HG03060 (cell line): ENCODE data around the gene FAM3B.

Experiments
- ATAC-seq: cut with Tn5 transposase; IDR thresholded peaks from one replicate; pipeline ENCODE4 v1.9.1; 2021; ENCODE audit warnings: low read depth, moderate number of reproducible peaks; ENCODE audit not compliant: unreplicated experiment

The FAM3B gene

DNA sequence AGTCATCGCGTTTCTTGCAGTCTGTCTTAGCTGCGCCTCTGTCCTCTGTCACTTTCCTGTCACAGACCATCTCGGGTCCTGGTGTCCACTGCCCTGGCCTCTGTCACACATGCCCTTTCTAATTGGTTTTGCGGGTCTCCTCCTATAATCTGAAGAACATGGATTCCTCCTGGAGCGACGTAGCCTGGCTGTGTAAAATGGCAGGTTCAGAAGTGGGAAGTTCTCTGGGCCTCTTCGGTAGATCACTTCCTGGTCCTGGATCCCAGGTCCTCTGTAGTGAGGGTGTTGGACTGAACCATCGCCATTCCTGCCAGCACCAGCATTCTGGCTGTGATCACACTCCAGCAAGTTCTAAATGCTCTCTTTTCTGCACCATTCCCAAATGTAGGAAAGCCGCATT lies 857 bp downstream of the FAM3B start:
- ATAC-seq = no peak

DNA sequence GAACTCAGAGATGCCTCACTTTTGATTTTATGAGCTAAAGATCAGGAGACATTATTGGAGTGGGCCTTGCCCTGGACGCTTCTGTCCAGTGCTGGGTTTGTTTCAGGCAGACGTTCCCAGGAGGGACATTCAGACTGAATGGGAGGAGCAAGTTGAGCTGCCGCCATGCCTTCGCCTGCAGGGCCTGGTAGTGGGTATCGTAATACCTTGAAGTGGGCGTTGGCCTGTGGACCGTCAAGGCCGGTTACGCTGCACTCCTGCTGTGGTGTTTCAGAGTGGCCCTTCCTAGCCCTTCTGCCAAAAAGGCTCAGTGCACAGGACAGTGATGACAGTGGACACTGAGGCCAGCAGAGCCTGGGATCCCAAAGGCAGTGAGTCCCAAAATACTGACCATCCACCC lies 1.6 kb downstream of the FAM3B start:
- no peak for ATAC-seq

DNA sequence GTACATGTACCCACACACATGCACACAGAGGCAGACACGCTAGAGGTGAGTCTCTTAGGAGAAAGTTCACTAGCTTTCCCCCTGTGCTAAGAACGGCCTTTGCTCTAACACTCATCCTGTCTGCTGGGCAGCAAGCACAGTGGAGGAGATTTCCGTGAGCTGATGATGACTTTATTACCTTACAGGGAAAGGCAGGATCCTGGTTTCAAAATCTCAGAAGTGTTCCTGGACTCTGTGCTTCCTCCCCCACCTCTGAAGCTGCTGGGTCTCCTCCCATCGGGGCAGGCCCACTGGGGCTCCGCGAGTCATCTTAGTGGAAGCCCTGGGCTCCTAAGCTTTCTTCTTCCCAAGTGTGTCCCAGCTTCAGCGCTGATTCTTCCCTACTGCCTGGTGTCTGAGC lies 2.7 kb downstream of the FAM3B start:
- ATAC-seq = no peak

DNA sequence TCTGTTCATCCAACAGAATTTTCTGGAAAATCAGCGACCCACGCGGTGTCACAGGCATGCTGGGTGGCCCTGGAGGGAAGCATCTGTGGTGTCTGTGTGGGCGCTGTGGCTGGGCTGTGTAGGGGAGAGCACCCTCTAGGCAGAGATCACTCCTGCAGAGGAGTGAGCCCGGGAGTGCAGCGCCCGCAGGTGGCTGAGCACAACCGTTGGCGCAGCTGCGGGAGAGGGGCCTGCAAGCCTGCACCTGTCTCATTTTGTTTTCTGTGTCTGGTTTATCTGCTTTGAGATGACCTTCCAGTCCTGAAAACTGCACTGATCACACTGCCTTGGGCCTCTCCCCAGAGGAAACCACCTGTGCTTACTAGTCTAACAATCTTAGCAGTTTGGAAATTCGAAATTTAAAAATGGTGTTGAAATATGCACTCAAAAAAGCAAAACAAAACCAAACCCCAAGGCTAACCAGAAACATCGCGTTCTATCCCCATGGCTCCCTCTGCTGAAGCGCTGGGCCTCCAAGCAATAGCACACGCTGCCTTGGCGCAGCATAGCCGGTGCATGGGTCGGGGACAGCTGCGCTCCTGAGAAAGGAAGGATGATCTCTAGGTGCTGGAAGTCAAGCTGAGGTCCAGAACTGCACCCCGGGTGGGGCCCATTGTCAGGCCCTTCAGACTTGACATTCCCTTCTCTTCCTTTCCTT lies 4.8 kb downstream of the FAM3B start:
- ATAC-seq = no peak

DNA sequence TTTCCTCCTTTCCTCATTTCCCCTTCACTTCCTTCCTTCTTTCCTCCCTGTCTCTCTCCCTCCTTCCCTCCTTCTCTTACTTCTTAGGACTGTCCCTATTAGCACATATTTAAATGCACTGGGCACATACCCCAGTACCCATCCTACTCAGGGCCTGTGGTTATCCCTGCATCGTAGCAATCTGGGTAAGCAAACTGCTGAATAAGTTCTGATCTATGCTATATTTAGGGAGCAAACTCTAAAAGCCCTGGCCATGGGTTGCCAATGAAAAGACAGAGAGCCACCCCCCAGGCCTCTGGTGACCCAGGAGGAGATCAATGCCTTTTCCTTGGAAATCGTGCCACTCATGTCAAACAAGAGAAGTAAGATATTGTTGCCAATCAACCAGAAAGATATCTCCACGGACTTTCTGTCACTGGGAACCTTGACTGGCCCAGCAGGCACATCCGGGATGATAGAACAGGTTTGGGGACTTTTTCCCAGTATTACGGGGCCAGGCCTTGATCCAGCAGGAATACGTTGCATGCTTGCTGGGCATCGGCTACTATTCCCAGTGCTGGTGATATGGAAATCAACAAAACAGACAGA lies 5.4 kb downstream of the FAM3B start:
- no peak for ATAC-seq

DNA sequence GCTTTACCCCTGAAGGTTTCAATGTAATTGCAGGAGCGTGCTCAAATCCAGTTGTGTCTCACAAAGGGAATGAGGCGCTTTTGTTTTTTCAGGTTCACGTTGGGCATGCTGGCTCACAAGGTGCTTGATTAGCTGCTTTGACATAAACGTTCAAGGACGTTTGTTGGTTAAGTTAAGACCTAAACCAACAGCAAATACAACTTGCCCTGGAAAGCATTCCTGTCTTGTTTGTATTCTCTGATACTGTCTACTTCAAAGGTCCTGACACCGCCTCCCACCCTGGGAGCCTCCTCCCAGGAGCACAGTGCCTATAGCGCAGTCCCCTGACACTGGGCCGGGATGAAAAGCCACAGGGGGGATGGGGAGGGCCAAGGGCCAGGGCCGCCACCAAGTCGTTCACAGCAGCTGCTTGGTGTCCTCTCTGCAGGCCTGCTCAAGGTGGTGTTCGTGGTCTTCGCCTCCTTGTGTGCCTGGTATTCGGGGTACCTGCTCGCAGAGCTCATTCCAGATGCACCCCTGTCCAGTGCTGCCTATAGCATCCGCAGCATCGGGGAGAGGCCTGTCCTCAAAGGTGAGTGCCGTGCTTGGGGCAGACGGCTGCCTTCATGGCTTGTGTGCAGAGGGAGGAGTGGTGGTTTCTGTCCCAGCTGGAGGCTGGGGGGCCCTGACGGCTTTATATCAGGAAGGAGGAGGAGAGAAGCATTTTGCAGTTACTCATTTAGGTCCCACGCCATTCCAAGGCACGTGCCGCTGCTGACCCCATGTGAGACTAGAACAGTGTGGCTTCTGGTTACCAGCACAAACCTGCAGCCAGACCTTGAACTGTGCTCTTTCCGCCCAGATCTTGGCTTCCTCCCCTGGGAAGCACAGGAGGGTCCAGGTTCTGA lies 6.1 kb downstream of the FAM3B start:
- no peak for ATAC-seq

DNA sequence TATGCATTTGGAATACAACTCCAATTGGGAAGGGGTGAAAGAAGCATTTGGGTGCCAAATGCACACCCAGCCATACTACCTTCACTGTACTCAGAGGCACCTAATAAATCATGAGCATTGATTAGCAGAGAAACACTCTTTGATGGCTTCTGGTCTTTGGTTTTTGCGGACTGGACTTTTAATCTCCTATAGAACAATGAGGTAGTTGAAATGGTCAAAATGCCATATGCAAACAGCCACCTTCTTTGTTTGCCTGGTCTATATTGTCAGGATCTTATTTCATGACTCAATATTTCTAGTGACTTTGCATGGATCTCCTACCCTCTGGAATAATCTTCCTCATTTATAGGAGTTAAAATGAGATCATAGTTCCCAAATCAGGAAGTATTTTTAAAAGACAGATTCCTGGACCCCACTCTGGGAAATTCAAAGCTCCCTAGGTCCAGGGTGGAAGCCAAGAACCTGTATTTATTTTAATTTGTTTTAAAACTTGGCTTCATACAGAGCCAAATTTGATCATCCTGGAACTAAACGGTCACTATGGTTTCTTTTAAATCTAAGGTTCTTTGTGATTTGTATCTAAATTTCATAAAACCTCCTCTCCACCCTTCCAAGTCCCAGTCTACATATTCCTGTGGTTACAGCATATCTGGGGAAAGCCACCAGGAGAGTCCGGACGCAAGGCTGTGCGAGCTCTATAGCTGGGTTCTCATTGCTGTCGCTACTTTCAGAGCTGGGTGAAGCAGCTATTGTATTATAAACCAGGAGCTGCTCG lies 8.7 kb downstream of the FAM3B start:
- ATAC-seq = no peak

DNA sequence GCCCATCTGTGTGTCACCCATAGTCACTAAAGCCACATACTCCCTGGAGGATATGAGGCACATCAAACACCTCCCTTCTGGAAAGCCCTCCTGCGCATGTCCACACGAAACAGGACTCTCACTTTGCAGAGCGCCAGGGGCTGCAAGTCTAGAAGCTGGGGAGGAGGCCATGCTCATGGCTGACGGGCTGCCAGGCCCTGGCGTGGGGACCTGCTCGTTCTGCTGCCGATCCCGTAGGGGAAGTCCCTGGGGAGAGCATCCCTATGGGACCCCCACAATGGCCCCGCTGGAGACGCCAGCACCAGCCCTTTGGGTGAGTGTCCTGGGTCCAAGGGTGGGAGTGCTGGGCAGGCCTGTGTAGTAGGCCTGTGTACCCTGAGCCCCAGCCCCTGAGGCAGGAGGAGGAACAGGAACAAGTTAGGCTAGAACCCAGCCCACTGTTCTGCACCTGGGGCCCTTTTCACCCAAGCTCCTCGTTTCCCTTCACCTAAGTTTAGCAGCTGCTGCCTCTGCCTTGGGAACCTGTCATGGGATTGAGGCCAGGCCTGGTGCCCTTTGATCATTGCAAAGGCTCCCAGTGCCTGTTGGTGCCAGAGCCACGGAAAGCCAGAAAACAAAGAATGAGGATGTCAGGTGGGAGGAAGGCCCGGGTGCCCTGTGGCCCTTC lies 9.9 kb downstream of the FAM3B start:
- no peak for ATAC-seq

DNA sequence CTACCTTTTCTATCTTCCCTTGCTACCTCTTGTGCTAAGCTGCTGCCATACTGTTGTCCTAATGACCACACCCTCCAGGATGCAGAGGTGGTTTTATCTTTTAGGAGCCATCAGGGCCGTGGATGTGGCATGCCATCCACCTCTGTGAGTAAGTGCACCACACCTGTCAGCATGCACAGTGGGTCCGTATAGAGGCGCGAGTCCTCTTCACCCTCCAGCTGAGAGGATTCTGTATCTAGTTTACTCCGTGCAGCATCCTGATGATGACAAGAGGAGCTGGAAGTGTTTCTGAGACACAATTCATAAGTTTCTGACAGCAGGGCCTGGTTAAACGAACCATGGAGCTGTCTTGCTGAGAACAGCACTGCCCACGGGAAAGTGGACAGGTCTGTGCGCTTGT lies 11.2 kb downstream of the FAM3B start:
- no peak for ATAC-seq

DNA sequence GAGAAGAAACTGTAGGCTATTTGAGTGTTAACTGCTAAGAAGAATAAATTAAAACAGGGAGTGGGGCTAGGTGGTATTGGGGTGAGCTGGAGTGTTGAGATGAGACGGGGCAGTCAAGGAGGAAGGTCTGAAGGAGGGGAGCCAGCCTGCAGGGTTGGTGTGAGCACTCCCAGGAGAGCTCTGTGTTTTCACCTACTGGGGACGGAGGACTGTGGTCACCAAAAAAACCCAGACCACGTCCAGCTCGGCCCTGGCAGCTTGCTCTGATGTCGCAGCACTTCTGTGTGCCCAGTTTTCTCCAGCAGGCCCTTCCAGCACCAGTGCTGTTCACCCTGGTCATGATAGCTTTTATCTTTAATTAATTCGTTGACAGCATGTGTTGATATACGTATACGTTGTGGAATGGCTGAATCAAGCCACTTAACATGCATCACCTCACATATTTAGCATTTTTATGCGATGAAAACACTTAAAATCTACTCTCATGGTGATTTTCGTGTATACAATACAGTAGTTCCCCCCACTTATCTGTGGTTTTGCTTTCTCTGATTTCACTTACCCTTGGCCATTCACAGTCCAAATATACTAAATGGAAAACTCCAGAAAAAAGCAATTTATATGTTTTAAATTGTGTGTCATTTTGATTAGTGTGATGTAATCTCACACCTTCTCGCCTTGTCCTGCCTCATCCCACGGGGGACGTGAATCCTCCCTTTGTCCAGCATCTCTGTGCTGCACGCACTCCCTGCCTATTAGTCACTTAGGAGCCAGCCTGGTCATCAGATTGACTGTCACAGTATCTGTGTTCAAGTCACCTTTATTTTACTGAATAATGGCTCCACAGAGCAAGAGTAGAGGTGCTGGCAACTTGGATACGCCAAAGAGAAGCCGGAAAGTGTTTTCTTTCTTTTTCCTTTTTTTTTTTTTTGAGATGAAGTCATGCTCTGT lies 12.3 kb downstream of the FAM3B start:
- no peak for ATAC-seq

DNA sequence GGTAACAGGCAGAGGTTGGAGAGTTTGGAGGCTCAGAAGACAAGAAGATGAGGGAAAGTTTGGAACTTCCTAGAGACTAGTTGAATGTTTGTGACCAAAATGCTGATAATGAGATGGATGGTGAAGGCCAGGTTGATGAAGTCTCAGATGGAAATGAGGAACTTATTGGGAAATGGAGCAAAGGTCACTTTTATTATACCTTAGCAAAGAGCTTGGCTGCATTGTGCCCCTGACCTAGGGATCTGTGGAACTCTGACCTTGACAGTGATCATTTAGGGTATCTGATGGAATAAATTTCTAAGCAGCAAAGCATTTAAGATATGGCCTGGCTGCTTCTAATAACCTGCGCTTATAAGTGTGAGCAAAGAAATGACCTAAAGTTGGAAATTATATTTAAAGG lies 17.2 kb downstream of the FAM3B start:
- no peak for ATAC-seq

DNA sequence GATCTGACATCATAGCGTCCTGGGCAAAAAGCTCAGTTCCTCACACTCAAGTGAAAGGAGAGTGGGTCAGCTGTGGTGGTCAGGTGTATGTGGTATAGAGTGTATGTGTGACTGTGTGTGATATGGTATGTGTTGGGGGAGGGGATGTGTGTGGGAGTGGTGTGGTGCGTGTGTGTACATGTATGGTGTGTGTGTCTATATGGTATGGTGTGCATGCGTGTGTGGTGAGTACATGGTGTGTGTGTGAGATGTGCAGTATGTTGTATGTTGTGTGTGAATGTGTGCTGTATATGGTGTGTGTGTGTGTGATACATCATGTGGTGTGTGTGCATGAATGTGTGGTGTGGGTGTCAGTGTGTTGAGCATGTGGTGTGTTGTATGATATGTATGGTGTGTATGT lies 20.9 kb downstream of the FAM3B start:
- ATAC-seq = no peak

DNA sequence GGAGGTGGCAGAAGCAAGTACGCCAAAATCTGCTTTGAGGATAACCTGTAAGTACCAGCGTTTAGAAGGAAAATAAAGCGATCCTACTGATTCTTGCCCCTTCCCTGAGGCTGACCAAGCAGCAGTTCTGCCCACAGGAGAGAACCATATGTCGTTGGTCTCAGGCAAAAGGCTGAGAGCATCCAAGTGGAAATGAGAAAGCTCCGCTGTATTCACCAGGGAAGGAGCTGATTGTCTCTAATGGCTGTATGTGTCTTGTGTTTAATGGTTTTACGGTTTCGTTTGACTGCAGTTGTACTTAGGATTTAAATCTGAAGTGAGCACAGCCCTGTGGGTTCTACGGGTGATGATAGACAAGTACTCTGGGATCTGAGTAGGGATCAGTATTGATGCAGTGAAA lies 21.9 kb downstream of the FAM3B start:
- no peak for ATAC-seq

DNA sequence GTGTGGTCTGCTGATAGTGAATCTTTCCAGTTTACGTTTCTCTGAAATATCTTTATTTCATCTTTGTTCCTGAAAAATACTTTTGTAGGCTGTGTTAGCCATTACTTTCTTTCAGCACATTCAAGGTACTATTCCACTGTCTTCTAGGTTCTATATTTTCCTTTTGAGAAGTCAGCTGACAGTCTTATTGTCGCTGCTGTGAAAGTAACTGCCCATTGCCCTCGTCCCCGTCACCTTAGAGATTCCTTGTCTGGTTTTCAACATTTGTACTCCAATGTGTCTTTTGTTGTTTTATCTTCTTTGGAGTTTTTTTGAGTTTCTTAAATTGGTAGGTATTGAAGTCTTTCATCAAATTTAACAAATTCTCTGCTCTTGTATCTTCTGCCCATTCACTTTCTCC lies 25.4 kb downstream of the FAM3B start:
- ATAC-seq = no peak

DNA sequence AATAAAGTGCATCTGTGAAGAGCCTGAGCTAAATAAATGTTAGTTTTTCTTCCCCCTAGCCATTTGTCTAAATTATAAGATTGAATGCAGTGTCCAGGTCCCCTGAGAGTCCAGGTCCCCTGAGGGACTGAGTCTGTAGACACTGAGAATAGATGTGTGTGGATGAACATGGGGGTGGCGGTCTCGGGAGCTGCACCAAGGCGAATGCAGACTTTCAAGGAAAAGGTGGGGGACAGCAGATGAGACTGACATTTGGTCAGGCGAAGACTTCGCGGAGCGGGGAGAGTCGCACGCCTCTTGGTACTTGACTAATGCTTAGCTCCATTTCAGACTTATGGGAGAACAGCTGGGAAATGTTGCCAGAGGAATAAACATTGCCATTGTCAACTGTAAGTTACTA lies 27.5 kb downstream of the FAM3B start:
- ATAC-seq = no peak

DNA sequence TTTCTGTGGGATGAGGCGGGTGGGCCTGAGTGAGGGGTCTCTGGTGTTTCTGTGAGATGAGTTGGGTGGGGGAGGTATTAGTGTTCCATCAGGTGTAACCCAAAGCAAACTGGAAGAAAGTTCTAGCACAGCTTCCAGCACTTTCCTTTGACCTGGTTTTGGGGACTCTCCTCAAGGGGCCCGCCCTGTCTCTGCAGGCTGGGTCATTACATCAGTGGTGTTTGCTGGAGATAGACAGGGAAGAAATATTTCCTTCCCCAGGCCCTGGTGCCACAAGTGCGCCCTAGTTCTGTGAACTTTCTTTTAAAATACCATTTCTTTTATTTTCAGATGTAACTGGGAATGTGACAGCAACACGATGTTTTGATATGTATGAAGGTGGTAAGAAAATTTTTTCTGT lies 28.8 kb downstream of the FAM3B start:
- no peak for ATAC-seq

DNA sequence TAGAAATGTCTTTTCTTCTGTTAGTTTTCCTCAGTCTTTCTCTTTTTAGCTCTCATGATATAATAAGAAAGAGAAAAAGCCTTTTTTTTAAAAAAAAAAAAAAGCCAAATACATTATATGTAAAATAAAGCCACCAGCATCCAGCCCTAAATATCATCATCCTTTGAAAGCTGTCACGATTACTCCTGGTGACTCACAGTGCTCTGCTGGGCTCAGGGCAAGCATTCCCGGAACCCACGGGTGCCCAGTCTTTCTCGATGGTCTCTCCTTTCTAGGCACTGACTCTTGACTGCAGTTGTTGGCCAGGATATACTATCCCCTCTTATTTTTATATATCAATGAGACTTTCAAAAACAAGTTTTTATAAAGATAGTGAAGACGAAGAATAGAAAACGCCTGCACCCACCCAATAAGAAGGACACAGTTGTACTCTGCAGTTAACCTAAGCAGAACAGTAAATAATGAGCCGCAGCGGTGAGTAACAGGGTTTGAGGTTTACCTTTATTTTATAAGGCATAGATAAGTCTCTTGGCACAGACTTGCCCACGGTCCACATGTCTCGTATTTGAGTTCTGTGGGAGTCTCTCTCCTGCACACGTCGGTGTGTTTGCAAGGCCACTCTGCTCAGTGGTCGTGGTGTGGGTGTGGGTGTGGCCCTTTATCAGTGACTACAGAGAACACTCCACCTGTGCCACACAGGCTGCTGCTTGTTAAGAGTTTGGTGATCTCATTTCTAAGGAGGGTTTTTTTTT lies 29.5 kb downstream of the FAM3B start:
- ATAC-seq = no peak

DNA sequence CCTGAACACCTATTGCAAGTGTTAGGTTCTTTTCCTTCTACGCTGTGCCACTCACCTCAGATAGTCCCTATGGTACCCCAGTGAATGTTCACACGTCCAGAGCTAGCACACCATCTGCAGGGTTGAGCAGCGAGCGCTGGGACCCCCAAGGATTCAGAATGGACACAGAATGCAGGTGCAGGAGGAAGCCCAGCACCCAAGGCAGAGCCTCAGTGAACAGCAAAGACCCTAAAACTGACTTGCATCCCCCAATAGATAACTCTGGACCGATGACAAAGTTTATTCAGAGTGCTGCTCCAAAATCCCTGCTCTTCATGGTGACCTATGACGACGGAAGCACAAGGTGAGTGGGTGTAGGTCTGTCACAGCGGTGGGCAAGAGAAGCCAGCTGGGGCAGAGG lies 30.2 kb downstream of the FAM3B start:
- ATAC-seq = no peak

DNA sequence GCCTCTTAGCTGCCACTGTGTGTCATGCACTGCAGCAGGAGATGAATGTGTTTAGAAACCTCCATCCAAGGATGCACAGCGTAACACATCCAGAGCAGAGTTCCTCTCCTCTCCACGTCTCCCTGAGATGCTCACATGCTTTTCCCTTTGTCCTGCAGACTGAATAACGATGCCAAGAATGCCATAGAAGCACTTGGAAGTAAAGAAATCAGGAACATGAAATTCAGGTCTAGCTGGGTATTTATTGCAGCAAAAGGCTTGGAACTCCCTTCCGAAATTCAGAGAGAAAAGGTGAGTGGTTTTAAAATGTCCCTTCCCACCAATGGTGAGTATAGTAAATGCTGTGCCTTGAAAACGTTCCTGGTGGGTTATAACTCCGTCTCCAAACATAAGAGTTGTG lies 31.8 kb downstream of the FAM3B start:
- no peak for ATAC-seq
